HG02623 (cell line): ENCODE results near the gene CLIC3.
"Not testable (repeated sequence)": the region's sequence is repeated elsewhere in the genome, so short reads cannot be mapped to it uniquely, and the experiment has no call there.

Experiments used
- ATAC-seq: cut with Tn5 transposase; IDR thresholded peaks from one replicate; pipeline ENCODE4 v1.9.1; 2021; ENCODE audit warnings: moderate library complexity; ENCODE audit not compliant: unreplicated experiment

Gene CLIC3

GRCh38 chr9:136996361-136997292, at the start of gene CLIC3:
CLIC3 (minus strand) TSS chr9:136996568; CDS start chr9:136996543, 25 bp downstream.
- ATAC-seq, result no peak

- ATAC-seq, result no peak
Observed at GRCh38 chr9:137045294-137046087, 49.1 kb upstream of the CLIC3 start.

- ATAC-seq, result no peak
Observed at GRCh38 chr9:137044502-137045177, 48.3 kb upstream of the CLIC3 start.

- ATAC-seq, result no peak
Observed at GRCh38 chr9:137044037-137044436, 47.7 kb upstream of the CLIC3 start.

GRCh38 chr9:137042751-137043727, 46.7 kb upstream of the CLIC3 start:
- no peak for ATAC-seq

GRCh38 chr9:137041124-137041523, 44.8 kb upstream of the CLIC3 start:
- ATAC-seq, result no peak

GRCh38 chr9:137040568-137040967, 44.2 kb upstream of the CLIC3 start:
- no peak for ATAC-seq

- no peak for ATAC-seq
Observed at GRCh38 chr9:137039611-137040366, 43.4 kb upstream of the CLIC3 start.

GRCh38 chr9:137038916-137039315, 42.5 kb upstream of the CLIC3 start:
- ATAC-seq, result no peak

GRCh38 chr9:137037483-137037882, 41.1 kb upstream of the CLIC3 start:
- no peak for ATAC-seq

GRCh38 chr9:137037035-137037434, 40.7 kb upstream of the CLIC3 start:
- no peak for ATAC-seq

GRCh38 chr9:137035937-137036336, 39.6 kb upstream of the CLIC3 start:
- ATAC-seq, result no peak

- no peak for ATAC-seq
Observed at GRCh38 chr9:137035507-137035834, 39.1 kb upstream of the CLIC3 start.

- peak; percentile 57 for ATAC-seq
Observed at GRCh38 chr9:137034709-137035506, 38.5 kb upstream of the CLIC3 start.

- ATAC-seq, result no peak
Observed at GRCh38 chr9:137034039-137034708, 37.8 kb upstream of the CLIC3 start.

- ATAC-seq, result not testable (repeated sequence)
Observed at GRCh38 chr9:137033481-137033880, 37.1 kb upstream of the CLIC3 start.

GRCh38 chr9:137032858-137033257, 36.5 kb upstream of the CLIC3 start:
- ATAC-seq, result no peak
